Tibial nerve (tissue), 4 donors: Measurements from ENCODE around the gene PWWP2B.

Experiments used
- EP300 ChIP-seq, 2 donors: sonication (generic); formaldehyde crosslinking; IDR thresholded peaks; one replicate each; pipeline ENCODE4 v1.6.1; 2017; ENCODE audit warnings: antibody characterized with exemption in 2 of 2, mild to moderate bottlenecking in 1 of 2
- POLR2A ChIP-seq, 2 donors: fragments of 450-650 bp; IDR thresholded peaks; one replicate each; pipeline ENCODE4 v1.6.1; 2017; ENCODE audit warnings: antibody characterized with exemption in 2 of 2, mild to moderate bottlenecking in 2 of 2, moderate library complexity in 2 of 2
- TF ChIP-seq, protein P1 (sequence below), 5 experiments: fragments of 200-600 bp in 3 of 5; fragments of 450-650 bp in 2 of 5; sonication (generic) in 3 of 5; IDR thresholded peaks; one replicate each; pipeline ENCODE4 v1.5.1; 2016 to 2019; ENCODE audit warnings: antibody characterized with exemption in 5 of 5, mild to moderate bottlenecking in 3 of 5, moderate library complexity in 2 of 5

DNA sequence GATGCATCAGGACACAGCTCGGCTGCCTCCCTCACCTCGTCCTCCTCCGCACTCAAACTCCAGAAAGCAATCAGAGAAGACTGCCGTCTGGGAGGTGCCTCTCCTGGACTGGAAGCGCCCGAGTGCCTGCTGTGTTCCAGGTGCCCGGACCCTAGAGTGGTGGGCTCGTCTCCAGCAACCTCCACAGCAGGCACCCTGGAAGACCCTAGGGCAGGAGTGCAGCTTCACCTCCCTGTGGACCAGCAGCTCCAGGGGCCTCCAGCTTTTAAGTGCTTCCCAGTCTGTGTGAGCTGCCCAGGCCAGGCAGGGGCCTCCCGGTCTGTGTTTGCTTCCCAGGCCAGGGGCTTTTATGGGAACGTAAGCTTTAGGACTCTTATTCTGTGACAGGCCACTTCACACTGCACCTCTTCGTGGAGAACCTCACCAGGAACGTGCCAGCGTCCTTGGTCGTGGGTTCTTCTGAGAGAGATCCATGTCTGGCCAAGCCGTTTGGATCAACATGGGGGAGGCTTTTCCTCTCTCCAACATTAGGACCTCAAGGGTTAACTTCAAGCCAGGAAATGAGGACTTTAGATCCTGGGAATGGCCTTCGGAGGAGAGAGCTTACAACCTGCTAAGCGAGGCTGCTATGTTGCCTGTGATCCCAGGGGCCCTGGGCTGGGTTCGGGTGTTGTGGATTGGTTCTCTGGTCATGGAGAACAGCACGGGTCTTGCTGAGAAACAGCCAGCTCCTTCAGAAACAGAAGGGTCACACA lies 5.9 kb upstream of the PWWP2B start:
- no peak for TF ChIP-seq POLR2A (IDR thresholded peaks at IDR 0.05)
- TF ChIP-seq, protein P1, sequence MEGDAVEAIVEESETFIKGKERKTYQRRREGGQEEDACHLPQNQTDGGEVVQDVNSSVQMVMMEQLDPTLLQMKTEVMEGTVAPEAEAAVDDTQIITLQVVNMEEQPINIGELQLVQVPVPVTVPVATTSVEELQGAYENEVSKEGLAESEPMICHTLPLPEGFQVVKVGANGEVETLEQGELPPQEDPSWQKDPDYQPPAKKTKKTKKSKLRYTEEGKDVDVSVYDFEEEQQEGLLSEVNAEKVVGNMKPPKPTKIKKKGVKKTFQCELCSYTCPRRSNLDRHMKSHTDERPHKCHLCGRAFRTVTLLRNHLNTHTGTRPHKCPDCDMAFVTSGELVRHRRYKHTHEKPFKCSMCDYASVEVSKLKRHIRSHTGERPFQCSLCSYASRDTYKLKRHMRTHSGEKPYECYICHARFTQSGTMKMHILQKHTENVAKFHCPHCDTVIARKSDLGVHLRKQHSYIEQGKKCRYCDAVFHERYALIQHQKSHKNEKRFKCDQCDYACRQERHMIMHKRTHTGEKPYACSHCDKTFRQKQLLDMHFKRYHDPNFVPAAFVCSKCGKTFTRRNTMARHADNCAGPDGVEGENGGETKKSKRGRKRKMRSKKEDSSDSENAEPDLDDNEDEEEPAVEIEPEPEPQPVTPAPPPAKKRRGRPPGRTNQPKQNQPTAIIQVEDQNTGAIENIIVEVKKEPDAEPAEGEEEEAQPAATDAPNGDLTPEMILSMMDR (IDR thresholded peaks at IDR 0.05) = no peak
- TF ChIP-seq EP300 (IDR thresholded peaks at IDR 0.05) = no peak
